ENCODE data around the gene ROBO3. TPM values are rescaled to one million over a fixed set of nuclear protein-coding genes. Genes with fewer than 3 reads are reported as not detected.

ROBO3 gene
- total and polyA plus RNA-seq, 2 of the 8 experiments (the other 6 are each of a cell fraction or from before 2014, with no cell fraction given), result 12.1 to 24.6 TPM

GRCh38 chr11:124890683-124891372, 25.6 kb downstream of the ROBO3 start (continued):
- TF ChIP-seq CTBP2 (IDR thresholded peaks at IDR 0.05; ENCODE audit: borderline replicate concordance, insufficient read depth, insufficient read length, low read length), result no peak
- TF ChIP-seq NANOG (IDR thresholded peaks at IDR 0.05; ENCODE audit: insufficient read depth, low read depth, low read length, poor library complexity, severe bottlenecking), result no peak
- no peak for TF ChIP-seq MAFK (IDR thresholded peaks at IDR 0.05; ENCODE audit: low read depth, low read length)
- no peak for TF ChIP-seq CHD1 (IDR thresholded peaks at IDR 0.05; ENCODE audit: low read depth, low read length)
- TF ChIP-seq CBX5 (IDR thresholded peaks at IDR 0.05; ENCODE audit: low read depth, low read length), result no peak
- TF ChIP-seq EGR1 (IDR thresholded peaks at IDR 0.05; ENCODE audit: borderline replicate concordance, low read depth, low read length), result no peak
- TF ChIP-seq JUND (IDR thresholded peaks at IDR 0.05; ENCODE audit: low read length), result no peak

All from H1 (cell line).